GM19328 (cell line): Measurements from ENCODE around the gene DTD1.
A peak's percentile ranks its signal among the peaks of the same experiment; 100 is the strongest.

ENCODE experiments used
- ATAC-seq: cut with Tn5 transposase; IDR thresholded peaks from one replicate; pipeline ENCODE4 v1.9.1; 2021; ENCODE audit warnings: mild to moderate bottlenecking, moderate library complexity; ENCODE audit not compliant: unreplicated experiment

DTD1 gene

GRCh38 chr20:18587665-18588573, at the start of gene DTD1:
DTD1 (plus strand) TSS chr20:18588054; CDS start chr20:18588073, 19 bp downstream.
- ATAC-seq = peak; percentile 80

DNA sequence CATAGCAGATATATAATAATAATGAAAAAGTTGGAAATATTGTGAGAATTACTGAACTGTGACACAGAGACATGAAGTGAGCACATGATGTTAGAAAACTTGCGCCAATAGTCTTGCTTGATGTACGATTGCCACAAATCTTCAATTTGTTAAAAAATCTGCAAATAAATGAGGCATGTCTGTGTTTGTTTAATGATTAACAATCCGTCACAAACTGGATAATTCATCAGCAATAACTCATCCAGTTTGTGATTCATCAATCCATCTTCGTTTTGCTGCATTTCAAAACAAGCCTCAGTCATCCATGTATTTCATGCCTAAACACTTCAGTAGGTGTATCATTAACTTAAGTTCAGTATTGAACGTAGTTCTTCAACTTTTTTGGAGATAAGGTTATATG, 46.1 kb upstream of the DTD1 start:
- no peak for ATAC-seq

- ATAC-seq = no peak
Measured at GRCh38 chr20:18543216-18543615, 44.6 kb upstream of the DTD1 start.

DNA sequence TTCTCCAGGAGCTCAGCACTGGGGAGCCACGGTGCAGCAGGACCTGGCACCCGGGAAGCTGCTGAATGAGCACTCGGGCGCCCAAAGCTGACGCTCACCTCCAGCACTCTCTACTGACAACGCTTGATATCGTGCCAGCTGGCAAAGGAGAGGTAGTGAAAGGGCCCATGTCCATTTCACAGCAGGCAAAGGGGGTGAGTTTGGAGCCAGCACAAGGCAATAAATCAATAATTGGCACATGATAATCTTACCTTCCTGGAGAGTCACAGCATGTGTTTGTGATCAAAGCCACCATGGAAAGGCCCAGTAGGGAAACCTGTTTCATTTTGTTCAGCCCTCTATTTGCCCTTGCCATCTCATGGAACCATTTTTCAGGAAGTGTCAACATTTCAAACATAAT, 43.9 kb upstream of the DTD1 start:
- ATAC-seq = no peak

DNA sequence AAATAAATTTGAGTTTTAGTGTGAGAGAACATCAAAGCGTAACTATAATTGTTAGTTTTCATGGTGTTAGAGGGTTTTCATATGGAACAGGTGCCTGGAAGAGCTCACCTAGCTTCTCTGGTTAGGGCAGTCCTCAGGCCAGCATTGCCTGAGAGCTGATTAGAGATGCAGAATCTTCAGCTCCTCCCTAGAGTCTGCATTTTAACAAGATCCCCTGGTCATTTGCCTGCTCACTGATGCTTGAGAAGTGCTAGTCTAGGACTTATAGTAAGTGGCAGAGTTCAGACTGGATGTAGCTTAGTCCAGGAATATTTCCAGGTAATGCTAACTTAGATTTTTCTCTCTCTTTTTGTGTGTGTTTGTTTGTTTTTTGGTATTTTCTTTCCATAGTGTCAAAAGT, 42.3 kb upstream of the DTD1 start:
- no peak for ATAC-seq

DNA sequence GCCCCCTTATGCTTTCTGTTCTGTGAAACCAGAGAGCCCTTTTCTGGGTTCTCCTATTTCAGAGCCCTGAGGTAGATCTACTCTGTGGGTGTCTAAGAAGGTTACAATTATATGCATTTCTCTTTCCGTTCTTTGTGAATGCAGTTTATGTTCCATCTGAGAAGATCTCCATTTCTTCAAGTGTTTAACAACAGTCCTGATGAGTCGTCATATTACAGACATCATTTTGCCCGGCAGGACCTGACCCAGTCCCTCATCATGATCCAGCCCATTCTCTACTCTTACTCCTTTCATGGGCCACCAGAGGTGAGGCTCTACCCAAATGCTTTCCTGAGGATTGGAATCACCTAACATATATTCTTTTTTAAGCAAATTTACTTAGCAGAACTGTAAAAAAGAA, 39.4 kb upstream of the DTD1 start:
- ATAC-seq = no peak

DNA sequence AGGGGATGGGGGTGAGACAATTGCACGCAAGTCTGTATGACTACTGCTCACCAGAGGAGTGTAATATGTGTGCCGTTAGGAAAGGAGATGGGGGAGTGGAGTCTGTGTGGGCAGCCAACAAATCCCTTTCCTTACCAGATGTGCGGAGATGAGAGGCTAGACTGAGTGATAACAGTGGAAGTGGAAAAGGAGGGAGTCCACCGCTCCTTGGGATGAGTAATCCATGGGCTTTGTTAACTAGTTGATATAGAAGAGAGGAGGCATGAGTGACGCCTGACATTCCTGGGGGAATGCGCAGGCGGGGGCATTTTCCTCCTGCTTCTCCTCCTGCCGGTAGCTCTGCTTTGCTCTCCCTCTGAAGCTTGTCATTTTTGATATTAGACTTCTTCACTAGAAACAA, 34.1 kb upstream of the DTD1 start:
- ATAC-seq = no peak

GRCh38 chr20:18566892-18567738, 20.7 kb upstream of the DTD1 start, which contains the start of gene SMIM26:
SMIM26 (plus strand) TSS chr20:18567432; CDS start chr20:18567479, 47 bp downstream.
- peak; percentile 99 for ATAC-seq

DNA sequence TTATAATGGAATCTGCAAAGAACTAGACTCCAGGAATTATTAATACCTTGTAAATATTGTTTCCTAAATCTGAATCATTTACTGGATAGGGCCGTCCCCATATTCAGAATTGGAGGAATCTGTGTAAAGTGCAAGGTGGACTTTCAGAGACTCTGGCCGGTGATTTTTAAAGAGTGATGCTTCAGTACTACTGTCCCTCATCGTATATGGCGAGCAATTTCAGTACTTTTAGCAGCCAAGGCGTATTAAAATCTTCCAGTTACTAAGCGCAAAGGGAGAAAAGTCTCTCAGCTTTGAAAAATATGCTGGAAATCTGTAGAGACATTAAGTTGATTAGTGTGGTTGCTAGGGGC, 20.1 kb upstream of the DTD1 start:
- peak; percentile 15 for ATAC-seq

GRCh38 chr20:18571009-18571408, 16.8 kb upstream of the DTD1 start:
- no peak for ATAC-seq

GRCh38 chr20:18571578-18571977, 16.3 kb upstream of the DTD1 start:
- no peak for ATAC-seq

- ATAC-seq = no peak
Measured at GRCh38 chr20:18577942-18578341, 9.9 kb upstream of the DTD1 start.

DNA sequence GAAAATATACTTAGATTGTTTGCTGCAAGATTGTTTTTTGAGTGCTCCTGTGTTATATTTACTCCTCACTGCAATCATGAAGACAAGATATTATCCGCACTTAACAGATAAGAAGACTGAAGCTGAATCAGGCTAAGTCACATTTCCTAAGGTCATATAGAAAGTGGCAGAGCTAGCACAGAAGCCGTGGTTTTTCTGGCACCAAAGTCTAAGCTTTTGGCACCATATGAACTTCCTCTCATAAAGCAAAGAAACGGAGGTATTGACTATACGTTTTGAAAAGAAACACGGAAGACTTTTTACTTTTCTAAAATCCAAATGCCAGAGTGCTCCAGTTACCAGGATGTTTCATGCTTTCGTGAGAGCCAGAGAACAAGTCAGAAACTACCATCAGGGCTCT, 9.3 kb upstream of the DTD1 start:
- no peak for ATAC-seq

- no peak for ATAC-seq
Measured at GRCh38 chr20:18580012-18580411, 7.8 kb upstream of the DTD1 start.

DNA sequence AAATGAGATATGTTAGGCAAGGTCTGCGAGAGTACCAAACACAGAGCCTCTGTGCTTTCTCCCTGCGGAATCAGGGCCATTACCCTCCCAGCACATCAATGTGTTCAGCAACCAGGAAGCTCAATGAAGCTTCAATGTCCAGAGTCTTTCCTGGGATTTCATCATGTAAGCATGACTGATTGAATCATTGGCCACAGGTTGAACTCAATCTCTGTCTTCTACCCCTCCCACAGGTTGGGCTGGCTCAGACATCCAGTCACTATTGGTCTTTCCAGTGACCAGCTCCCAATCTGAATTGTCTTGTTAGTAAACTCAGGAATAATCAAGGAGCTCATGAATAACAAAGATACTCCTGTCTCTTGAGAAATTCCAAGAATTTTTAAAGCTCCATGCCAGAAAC, 2.7 kb upstream of the DTD1 start:
- no peak for ATAC-seq

GRCh38 chr20:18588574-18588933, 700 bp downstream of the DTD1 start:
- ATAC-seq = no peak

DNA sequence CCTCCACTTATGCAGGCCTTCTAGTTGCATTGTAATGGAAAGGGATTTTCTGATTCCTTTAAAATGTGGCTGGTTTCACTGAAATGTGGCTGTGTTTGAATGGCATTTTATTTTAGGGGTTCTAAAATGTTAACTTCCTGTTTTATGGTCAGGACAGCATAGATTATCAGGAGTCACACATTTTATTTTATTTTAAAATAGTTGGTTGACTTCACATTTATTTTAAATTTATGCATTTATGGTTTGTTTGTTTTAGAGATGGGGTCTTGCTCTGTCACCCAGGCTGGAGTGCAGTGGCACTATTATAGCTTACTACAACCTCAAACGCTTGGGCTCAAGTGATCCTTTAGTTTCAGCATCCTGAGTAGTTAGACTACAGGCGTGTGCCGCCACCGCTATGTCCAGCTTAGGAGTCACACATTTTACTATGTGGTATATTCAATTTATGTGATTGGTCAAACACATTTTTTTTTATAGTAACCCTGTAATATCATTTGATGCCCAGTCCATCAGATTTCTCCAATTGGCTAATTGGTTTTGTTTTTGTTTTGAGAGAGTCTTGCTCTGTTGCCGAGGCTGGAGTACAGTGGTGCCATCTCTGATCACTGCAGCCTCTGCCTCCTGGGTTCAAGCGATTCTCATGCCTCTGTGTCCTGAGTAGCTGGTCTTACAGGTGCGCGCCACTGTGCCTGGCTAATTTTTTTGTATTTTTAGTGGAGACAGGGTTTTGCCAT, 2.3 kb downstream of the DTD1 start:
- no peak for ATAC-seq

GRCh38 chr20:18596270-18596669, 8.4 kb downstream of the DTD1 start:
- no peak for ATAC-seq

GRCh38 chr20:18609741-18610140, 21.9 kb downstream of the DTD1 start:
- ATAC-seq = no peak

GRCh38 chr20:18611492-18611891, 23.6 kb downstream of the DTD1 start:
- ATAC-seq = no peak

- no peak for ATAC-seq
Measured at GRCh38 chr20:18613553-18613952, 25.7 kb downstream of the DTD1 start.
